Memory B cell (primary cell): Measurements from ENCODE around the gene ZDHHC24.

Source experiments
- ATAC-seq: fragments of 150-1000 bp; cut with Tn5 transposase; 2 replicates; pipeline ENCODE4 v1.10.0; 2021; ENCODE audit warnings: low read depth, mild to moderate bottlenecking, moderate library complexity
- DNase-seq, 2 donors: peaks; one replicate each; pipeline ENCODE4 v3.0.0; 2022; ENCODE audit warnings: low spot score in 2 of 2
- H3K27ac Mint-ChIP-seq: one replicate; pipeline ENCODE4 v1.8.0; 2022; ENCODE audit warnings: mild to moderate bottlenecking, moderate library complexity, mixed read lengths
- H3K27me3 Mint-ChIP-seq: one replicate; pipeline ENCODE4 v1.8.0; 2022; ENCODE audit warnings: mixed read lengths
- H3K36me3 Mint-ChIP-seq: one replicate; pipeline ENCODE4 v1.8.0; 2022; ENCODE audit warnings: mild to moderate bottlenecking, mixed read lengths
- H3K4me1 Mint-ChIP-seq: one replicate; pipeline ENCODE4 v1.8.0; 2022; ENCODE audit warnings: mixed read lengths
- H3K4me3 Mint-ChIP-seq: one replicate; pipeline ENCODE4 v1.8.0; 2022; ENCODE audit warnings: mild to moderate bottlenecking, moderate library complexity, mixed read lengths
- H3K9me3 Mint-ChIP-seq: one replicate; pipeline ENCODE4 v1.8.0; 2022; ENCODE audit warnings: mixed read lengths

ZDHHC24 gene

DNA sequence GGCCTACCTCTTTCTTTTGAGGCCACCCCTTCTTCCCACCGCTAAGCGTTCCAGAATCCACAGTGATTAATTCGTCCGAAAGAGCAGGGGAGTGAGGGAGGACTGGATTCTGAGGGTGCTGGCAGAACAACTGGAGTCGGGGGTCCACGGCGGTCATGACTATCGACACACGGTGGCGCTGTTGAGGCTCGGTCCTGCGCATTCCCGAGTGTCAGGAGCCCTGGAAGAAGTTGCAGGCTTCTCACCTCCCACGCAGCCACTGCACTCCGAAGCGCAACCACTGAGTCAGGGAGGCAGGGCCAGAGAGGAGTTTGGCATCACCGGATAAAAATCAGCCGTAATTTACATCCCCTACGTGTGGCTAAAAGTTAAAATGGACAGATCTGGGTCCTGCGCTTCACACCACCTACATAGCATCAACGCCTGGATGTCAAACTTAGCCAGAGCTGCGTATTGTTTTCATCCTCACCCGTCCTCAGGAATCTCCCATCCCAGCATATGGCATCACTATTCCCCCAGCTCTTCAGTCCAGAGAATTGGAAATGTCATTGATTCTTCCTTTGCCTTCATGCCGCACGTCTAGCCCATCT is 33.3 kb upstream of the ZDHHC24 start:
- peaks cover 8% of the 10 kb centered on the region for H3K4me1 Mint-ChIP-seq
- H3K27me3 Mint-ChIP-seq, result peaks cover 10% of the 10 kb centered on the region
- peak; percentile 89 for ATAC-seq
- peak; percentile 72 to 86 for DNase-seq
- peaks cover 6% of the 10 kb centered on the region for H3K9me3 Mint-ChIP-seq
- no peak overlapping the region for H3K4me3 Mint-ChIP-seq
- no peak overlapping the region for H3K27ac Mint-ChIP-seq
- peaks cover 1% of the 10 kb centered on the region for H3K36me3 Mint-ChIP-seq

DNA sequence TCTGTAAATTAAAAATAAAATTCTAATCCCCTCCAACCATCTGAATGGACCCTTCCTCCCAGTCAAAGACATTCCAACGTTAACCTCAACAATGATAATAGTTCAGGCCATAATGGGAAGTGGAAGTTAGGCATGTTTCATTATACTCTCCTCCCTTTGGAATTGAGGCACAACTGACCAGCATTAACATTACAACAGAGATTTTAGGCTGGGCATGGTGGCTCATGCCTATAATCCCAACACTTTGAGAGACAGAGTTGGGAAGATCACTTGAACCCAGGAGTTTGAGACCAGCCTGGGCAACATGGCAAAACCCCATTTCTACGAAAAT is 25.0 kb upstream of the ZDHHC24 start:
- Mint-ChIP-seq H3K27me3 (peaks cover 15% of the 10 kb centered on the region), H3K36me3 (peaks cover 4% of the 10 kb centered on the region), H3K9me3 (no peaks in the 10 kb centered on the region), H3K4me1 (peaks cover 3% of the 10 kb centered on the region), H3K27ac (no peak overlapping the region), H3K4me3 (no peak overlapping the region)
- DNase-seq (no peak), ATAC-seq (no peak)

DNA sequence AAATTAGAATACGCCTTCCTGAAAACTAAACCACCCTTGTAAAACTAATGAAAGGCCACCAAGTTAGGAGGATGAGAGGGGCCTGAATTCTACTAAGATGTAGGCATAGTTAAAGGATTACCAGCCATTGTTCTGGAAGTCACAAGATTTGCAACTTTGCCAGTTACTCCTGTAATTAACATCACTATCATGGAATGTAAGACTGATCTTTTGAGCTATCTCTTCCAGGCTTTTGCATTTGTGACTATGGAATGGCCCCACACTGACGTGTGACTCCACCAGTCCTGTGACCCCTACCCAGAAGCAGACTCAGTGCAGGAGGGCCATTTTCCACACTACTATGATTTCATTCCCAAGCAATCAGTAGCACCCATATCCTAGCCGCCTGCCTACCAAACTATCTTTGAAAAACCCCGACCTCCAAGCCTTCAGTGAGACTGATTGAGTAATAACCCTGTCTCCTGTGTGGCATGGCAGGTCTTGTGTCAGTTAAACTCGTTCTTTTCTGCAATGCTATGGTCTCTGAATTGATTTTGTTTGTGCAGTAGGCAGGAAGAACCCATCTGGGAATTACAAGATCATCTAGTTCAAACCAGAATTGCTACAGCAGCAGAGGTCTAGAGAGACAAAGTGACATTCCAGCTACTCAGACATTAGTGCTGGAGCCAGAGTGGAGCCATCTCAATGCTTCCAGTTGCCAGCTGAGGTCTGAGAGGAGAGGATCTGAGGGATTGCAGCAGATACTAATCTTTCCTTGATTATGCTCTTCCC is 24.4 kb upstream of the ZDHHC24 start:
- ATAC-seq (no peak), DNase-seq (no peak)
- Mint-ChIP-seq H3K36me3 (peaks cover 4% of the 10 kb centered on the region), H3K4me3 (no peak overlapping the region), H3K9me3 (no peaks in the 10 kb centered on the region), H3K27me3 (peaks cover 13% of the 10 kb centered on the region), H3K4me1 (peaks cover 3% of the 10 kb centered on the region), H3K27ac (no peak overlapping the region)

DNA sequence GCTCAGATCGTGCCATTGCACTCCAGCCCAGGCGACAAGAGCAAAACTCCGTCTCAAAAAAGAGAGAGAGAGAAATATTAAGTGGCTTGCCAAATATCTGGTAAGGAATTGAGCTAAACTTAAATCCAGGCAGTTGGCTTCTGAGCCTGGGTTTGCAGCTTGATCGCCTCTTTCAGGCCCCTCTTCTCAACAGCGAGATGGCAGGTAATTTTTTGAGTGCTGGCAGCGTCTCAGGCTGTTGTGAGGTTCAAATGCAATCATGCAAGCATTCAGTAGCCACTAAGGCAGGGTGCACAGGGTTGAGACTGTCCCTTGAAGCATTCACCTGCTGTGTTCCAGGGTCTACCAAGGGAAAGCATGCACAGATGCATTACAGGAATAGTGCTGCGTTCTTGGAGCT is 23.2 kb upstream of the ZDHHC24 start:
- Mint-ChIP-seq H3K27ac (no peak overlapping the region), H3K27me3 (peaks cover 9% of the 10 kb centered on the region), H3K9me3 (no peaks in the 10 kb centered on the region), H3K4me1 (peaks cover 3% of the 10 kb centered on the region), H3K4me3 (no peak overlapping the region), H3K36me3 (peaks cover 4% of the 10 kb centered on the region)
- ATAC-seq (no peak), DNase-seq (no peak)

DNA sequence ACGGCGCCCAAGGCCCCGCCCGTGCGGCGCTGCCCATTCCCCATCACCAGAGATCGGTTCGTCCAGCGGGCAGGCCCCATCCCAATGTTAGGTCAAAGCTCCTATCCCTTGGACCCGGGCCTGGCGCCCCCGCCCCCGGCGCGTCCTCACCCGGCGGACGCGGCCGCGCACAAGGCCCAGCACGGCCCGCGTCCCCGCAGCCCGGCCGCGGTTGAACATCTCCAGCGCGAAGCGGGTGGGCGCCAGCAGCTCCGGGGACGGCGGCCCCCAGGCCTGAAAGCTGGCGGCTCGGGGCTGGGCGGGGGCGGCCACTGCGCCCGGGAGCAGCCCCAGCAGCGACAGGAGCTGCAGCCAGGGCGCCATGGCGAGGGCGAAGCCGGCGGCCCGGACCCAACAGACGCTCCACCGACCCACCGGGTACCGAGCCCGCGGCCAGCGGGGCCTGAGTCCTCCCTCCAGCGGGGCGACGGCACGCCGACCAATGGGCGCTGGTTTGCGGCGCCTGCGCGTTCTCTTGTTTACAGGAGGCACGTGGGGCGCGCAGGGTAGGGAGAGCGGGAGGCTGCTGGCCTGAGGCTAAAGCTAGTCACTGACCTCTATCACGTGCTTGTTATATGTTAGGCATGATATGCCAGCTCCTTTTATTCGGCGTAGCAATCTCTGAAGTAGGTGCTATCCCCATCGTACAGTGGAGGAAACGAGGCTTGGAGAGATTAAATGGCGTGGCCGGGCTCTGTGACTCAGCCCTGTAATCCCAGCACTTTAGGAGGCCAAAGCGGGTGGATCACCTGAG is 22.5 kb upstream of the ZDHHC24 start, which contains the start of gene CTSF:
TSS of gene CTSF (minus strand) at position 483 of the 793 bp plus-strand sequence. CDS start at position 363, 120 bp downstream.
- no peak within 1 kb of the TSS for H3K27ac Mint-ChIP-seq
- peaks cover 4% of the 10 kb centered on the region for H3K36me3 Mint-ChIP-seq
- DNase-seq (peak; percentile 56 to 59), ATAC-seq (peak; percentile 94)
- peak within 1 kb of the TSS; percentile 82 for H3K4me3 Mint-ChIP-seq
- H3K27me3 Mint-ChIP-seq, result peaks cover 6% of the 10 kb centered on the region
- H3K9me3 Mint-ChIP-seq, result no peaks in the 10 kb centered on the region
- H3K4me1 Mint-ChIP-seq, result peaks cover 3% of the 10 kb centered on the region

DNA sequence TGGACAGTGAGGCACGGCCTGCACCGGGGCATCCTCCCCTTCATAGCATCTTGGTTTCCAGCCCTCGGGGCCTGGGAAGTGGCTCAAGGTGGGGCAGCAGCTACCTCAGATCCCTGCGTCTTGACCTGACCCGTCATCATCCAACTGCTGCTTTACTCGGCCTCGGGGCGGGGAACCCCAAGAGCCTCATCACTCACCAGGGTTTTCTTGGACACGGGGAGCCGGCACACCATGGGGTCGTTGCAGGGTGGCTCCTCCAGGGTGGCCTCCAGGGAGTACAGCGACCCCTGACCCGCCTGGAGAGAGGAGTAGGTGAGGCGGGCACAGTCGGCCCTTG is 21.9 kb upstream of the ZDHHC24 start:
- H3K27ac Mint-ChIP-seq, result no peak overlapping the region
- no peak for ATAC-seq

DNA sequence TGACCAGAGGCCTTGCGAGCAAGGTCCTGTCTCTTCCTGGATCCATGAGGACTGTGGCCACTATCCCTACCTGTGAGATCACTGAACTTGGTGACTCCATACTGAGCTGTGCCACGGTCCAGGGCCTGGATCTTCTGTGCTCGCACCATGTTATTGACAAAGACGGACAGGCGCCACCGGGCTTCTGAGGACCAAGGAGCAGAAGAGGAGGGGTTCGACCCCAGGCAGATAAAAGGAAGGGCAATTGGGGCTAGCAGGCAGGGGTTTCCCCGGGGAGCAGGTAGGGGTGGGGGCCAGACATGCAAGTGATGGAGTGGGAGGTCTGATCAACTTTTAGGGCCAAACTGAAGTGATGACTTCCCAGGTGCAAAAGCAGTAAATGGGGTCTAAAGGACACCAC is 20.4 kb upstream of the ZDHHC24 start:
- H3K36me3 Mint-ChIP-seq, result peaks cover 4% of the 10 kb centered on the region
- no peak for ATAC-seq
- peaks cover 6% of the 10 kb centered on the region for H3K27me3 Mint-ChIP-seq

More for the DNA sequence above, 21.9 kb upstream of the ZDHHC24 start:
- Mint-ChIP-seq H3K4me1 (peaks cover 3% of the 10 kb centered on the region), H3K9me3 (no peaks in the 10 kb centered on the region), H3K27me3 (peaks cover 6% of the 10 kb centered on the region), H3K4me3 (peak overlapping the region; percentile 80), H3K36me3 (peaks cover 4% of the 10 kb centered on the region)
- DNase-seq, result no peak

DNA sequence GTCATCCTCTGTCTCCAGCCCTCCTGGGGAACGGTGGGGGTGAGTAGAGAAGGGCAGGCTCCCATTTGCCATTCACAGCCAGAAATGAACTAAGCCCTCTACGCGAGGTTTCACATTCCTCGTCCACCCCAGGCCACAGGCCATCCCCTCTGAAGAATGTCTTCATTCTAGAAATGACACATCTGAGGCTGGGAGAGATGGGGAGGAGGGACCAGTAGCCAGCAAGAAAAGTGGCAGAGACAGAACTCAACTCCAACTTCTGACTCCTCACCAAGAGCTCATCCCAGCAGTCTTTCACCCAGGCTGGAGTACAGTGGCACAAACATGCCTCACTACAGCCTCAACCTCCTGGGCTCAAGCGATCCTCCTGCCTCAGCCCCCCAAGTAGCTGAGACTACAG is 19.1 kb upstream of the ZDHHC24 start:
- Mint-ChIP-seq H3K27me3 (peaks cover 3% of the 10 kb centered on the region), H3K36me3 (peaks cover 4% of the 10 kb centered on the region), H3K4me1 (peaks cover 3% of the 10 kb centered on the region), H3K27ac (no peak overlapping the region), H3K9me3 (no peaks in the 10 kb centered on the region), H3K4me3 (no peak overlapping the region)
- no peak for ATAC-seq
- DNase-seq, result no peak

More for the DNA sequence above, 20.4 kb upstream of the ZDHHC24 start:
- H3K4me1 Mint-ChIP-seq, result peaks cover 3% of the 10 kb centered on the region
- no peaks in the 10 kb centered on the region for H3K9me3 Mint-ChIP-seq
- DNase-seq, result no peak
- H3K27ac Mint-ChIP-seq, result no peak overlapping the region
- no peak overlapping the region for H3K4me3 Mint-ChIP-seq

DNA sequence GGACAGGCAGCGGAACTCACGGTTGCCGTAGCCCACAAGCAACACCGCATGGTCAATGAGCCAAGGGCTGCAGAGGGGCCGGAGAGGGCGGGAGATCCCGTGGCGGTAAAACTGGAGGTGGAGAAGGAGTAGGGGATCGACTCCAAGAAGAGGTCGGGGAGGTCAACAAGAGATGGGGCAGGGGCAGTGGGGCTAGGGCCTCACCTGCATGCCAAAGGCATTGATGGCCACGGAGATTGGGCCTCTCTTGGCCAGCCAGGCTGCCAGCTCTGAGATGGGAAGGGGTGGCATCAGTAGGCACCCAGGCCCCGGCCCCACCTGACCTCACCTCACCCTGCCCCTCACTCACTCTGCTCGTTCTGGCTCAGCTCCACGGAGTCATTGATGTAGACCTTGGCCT is 18.7 kb upstream of the ZDHHC24 start:
- Mint-ChIP-seq H3K9me3 (no peaks in the 10 kb centered on the region), H3K4me3 (no peak overlapping the region), H3K27me3 (peaks cover 3% of the 10 kb centered on the region), H3K27ac (no peak overlapping the region), H3K36me3 (peaks cover 4% of the 10 kb centered on the region), H3K4me1 (peaks cover 3% of the 10 kb centered on the region)
- no peak for DNase-seq
- ATAC-seq, result no peak

DNA sequence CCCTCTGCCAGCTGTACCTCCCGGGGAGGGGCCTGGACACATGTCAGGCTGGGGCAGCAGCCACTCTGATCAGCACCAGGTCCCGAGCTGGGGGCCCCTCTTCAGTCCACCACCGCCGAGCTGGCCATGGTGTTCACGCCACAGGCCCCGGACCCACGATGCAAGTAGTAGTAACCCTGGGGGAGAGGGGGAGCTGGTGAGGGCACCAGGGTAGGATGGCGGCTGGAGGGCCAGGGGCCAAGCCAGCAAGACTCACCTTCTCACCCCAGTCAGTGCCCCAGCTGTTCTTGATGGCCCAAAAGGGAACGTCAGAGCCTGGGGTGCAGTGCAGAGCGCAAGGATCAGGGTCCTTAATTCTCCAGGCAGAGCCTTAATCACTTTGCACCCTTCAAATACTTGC is 18.0 kb upstream of the ZDHHC24 start:
- peaks cover 4% of the 10 kb centered on the region for H3K27me3 Mint-ChIP-seq
- no peak for DNase-seq
- H3K4me3 Mint-ChIP-seq, result no peak overlapping the region
- peaks cover 3% of the 10 kb centered on the region for H3K4me1 Mint-ChIP-seq
- ATAC-seq, result no peak
- H3K36me3 Mint-ChIP-seq, result peaks cover 4% of the 10 kb centered on the region
- no peak overlapping the region for H3K27ac Mint-ChIP-seq
- no peaks in the 10 kb centered on the region for H3K9me3 Mint-ChIP-seq

DNA sequence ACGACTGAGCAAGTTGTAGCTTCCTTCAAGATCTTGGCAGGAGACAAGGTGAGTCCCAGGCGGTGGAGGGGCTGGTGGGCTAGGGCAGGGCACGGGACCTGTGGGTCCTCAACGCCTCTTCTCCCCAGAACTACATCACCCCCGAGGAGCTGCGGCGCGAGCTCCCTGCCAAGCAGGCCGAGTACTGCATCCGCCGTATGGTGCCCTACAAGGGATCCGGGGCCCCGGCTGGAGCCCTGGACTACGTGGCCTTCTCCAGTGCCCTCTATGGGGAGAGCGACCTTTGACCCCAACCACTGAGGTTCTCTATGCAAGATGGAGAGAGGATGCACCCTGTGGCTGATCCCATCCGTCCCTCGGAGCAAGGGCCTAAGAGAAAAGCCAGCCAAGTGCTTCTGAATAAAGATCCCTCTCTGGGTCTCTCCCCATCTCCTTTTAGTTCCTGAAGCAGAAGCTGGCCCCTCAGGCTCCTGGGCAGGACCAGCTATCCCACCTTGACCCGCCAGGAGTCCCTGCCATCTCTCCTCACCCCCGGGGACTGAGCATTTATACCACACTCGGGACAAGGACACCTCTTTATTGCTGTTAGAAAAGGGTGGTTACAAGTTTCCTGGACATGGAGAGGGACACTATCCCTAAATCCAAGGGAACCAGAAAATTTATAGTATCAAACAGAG is 17.2 kb upstream of the ZDHHC24 start:
- Mint-ChIP-seq H3K9me3 (no peaks in the 10 kb centered on the region), H3K36me3 (peaks cover 4% of the 10 kb centered on the region), H3K27me3 (peaks cover 5% of the 10 kb centered on the region), H3K27ac (no peak overlapping the region), H3K4me1 (peaks cover 3% of the 10 kb centered on the region), H3K4me3 (no peak overlapping the region)
- DNase-seq (no peak), ATAC-seq (no peak)

DNA sequence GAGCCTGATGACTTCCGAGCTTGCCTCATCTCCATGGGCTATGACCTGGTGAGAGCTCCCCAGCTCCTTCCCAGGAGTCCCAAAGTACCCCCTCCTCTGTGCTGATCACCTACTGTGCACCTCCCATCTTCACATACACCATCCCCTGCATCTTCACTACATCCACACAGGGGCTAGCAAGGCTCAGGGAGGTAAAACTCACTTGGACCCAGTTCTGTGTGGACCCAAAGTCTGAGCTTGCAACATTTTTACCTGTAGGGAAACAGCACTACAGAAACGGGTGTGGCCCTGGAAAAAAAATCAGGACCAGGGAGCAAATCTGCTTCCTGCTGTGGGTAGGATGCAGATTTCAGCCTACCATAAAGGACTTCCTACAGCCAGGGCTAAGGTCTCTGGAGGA is 16.4 kb upstream of the ZDHHC24 start:
- no peaks in the 10 kb centered on the region for H3K9me3 Mint-ChIP-seq
- no peak overlapping the region for H3K4me3 Mint-ChIP-seq
- ATAC-seq, result no peak
- no peak for DNase-seq
- peaks cover 4% of the 10 kb centered on the region for H3K36me3 Mint-ChIP-seq
- no peaks in the 10 kb centered on the region for H3K4me1 Mint-ChIP-seq
- peaks cover 9% of the 10 kb centered on the region for H3K27me3 Mint-ChIP-seq
- H3K27ac Mint-ChIP-seq, result no peak overlapping the region

DNA sequence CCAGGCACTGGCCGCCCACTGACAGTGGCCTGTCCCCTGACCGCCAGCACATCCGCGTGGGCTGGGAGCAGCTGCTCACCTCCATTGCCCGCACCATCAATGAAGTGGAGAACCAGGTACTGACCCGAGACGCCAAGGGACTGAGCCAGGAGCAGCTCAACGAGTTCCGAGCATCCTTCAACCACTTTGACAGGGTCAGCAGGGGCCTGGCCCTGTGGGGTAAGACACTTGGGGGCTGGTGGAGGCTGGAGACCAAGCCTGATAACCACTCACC is 16.1 kb upstream of the ZDHHC24 start:
- Mint-ChIP-seq H3K9me3 (no peaks in the 10 kb centered on the region), H3K4me1 (no peaks in the 10 kb centered on the region), H3K4me3 (no peak overlapping the region), H3K27ac (no peak overlapping the region), H3K36me3 (peaks cover 4% of the 10 kb centered on the region), H3K27me3 (peaks cover 11% of the 10 kb centered on the region)
- DNase-seq (no peak), ATAC-seq (no peak)
